ENCODE results near the gene BCL6. TPM values are rescaled to one million over a fixed set of nuclear protein-coding genes. Genes with fewer than 3 reads are reported as not detected.

Gene BCL6
- polyA plus RNA-seq, 3 donors, result 33.2 to 349 (median 34.9) TPM

GRCh38 chr3:187759601-187760000 is 14.3 kb upstream of the BCL6 start:
- no CpG with 5 or more reads among the region's 2 CpGs for WGBS (ENCODE audit: insufficient coverage)

GRCh38 chr3:187758318-187758955 is 13.2 kb upstream of the BCL6 start:
- Histone ChIP-seq H3K4me3 (replicated peaks in 1 of 3; ENCODE audit: low read depth in 2 of 3, low read length in 3 of 3) (no peak overlapping the region), H4K20me1 (ENCODE audit: insufficient read depth, low read length) (no peaks in the 10 kb centered on the region), H3K4me2 (replicated peaks; ENCODE audit: extremely low read depth, low read length, poor library complexity, severe bottlenecking) (no peak overlapping the region), H3K9ac (ENCODE audit: insufficient read depth, low read length, poor library complexity, severe bottlenecking) (no peak overlapping the region), H3K27me3 (ENCODE audit: control insufficient read depth in 2 of 2, insufficient read depth in 2 of 2, low read length in 2 of 2) (no peaks in the 10 kb centered on the region), H3K79me2 (ENCODE audit: insufficient read depth, low read length) (no peaks in the 10 kb centered on the region), H3K36me3 (replicated peaks in 1 of 2; ENCODE audit: control insufficient read depth in 1 of 2, insufficient read depth in 2 of 2, low read length in 2 of 2) (no peaks in the 10 kb centered on the region), H2AFZ (ENCODE audit: insufficient read depth, low read depth, low read length, poor library complexity, severe bottlenecking) (no peak overlapping the region), H3K4me1 (ENCODE audit: control insufficient read depth in 1 of 2, insufficient read depth in 2 of 2, low read length in 2 of 2) (peaks cover 8 to 13% of the 10 kb centered on the region in 2 donors), H3K27ac (ENCODE audit: low read depth in 1 of 2, low read length in 2 of 2) (no peak overlapping the region), H3K9me3 (replicated peaks in 1 of 2; ENCODE audit: control insufficient read depth in 1 of 2, insufficient read depth in 1 of 2, low read length in 2 of 2) (no peaks in the 10 kb centered on the region)
- no CpG with 5 or more reads among the region's 1 CpG for WGBS (ENCODE audit: insufficient coverage)
- DNase-seq, result no peak
- Mint-ChIP-seq H3K9me3 (no peaks in the 10 kb centered on the region), H3K36me3 (peaks cover 2 to 20% of the 10 kb centered on the region in 2 donors), H3K27me3 (ENCODE audit: low read depth in 3 of 3) (no peaks in the 10 kb centered on the region), H3K27ac (no peak overlapping the region), H3K4me3 (no peak overlapping the region), H3K4me1 (peaks cover 21% of the 10 kb centered on the region)
- intact Hi-C loops (cut with micrococcal nuclease), result no loop called here
- TF ChIP-seq CTCF (IDR thresholded peaks at IDR 0.05), result no peak

More at GRCh38 chr3:187759601-187760000, 14.3 kb upstream of the BCL6 start:
- no peak overlapping the region for H3K27ac Mint-ChIP-seq
- Histone ChIP-seq H3K9ac (ENCODE audit: insufficient read depth, low read length, poor library complexity, severe bottlenecking) (no peak overlapping the region), H4K20me1 (ENCODE audit: insufficient read depth, low read length) (no peaks in the 10 kb centered on the region), H3K4me2 (replicated peaks; ENCODE audit: extremely low read depth, low read length, poor library complexity, severe bottlenecking) (no peak overlapping the region), H3K27ac (ENCODE audit: low read depth in 1 of 2, low read length in 2 of 2) (no peak overlapping the region), H3K4me3 (replicated peaks in 1 of 3; ENCODE audit: low read depth in 2 of 3, low read length in 3 of 3) (no peak overlapping the region), H2AFZ (ENCODE audit: insufficient read depth, low read depth, low read length, poor library complexity, severe bottlenecking) (no peak overlapping the region), H3K27me3 (ENCODE audit: control insufficient read depth in 2 of 2, insufficient read depth in 2 of 2, low read length in 2 of 2) (no peaks in the 10 kb centered on the region), H3K4me1 (ENCODE audit: control insufficient read depth in 1 of 2, insufficient read depth in 2 of 2, low read length in 2 of 2) (peaks cover 8 to 13% of the 10 kb centered on the region in 2 donors), H3K36me3 (replicated peaks in 1 of 2; ENCODE audit: control insufficient read depth in 1 of 2, insufficient read depth in 2 of 2, low read length in 2 of 2) (no peaks in the 10 kb centered on the region), H3K9me3 (replicated peaks in 1 of 2; ENCODE audit: control insufficient read depth in 1 of 2, insufficient read depth in 1 of 2, low read length in 2 of 2) (no peaks in the 10 kb centered on the region), H3K79me2 (ENCODE audit: insufficient read depth, low read length) (no peaks in the 10 kb centered on the region)
- H3K27me3 Mint-ChIP-seq (ENCODE audit: low read depth in 3 of 3), result no peaks in the 10 kb centered on the region
- no peak for DNase-seq
- H3K9me3 Mint-ChIP-seq, result no peaks in the 10 kb centered on the region
- no peak for TF ChIP-seq CTCF (IDR thresholded peaks at IDR 0.05)
- H3K4me1 Mint-ChIP-seq, result peaks cover 21% of the 10 kb centered on the region
- intact Hi-C loops (cut with micrococcal nuclease), result no loop called here
- H3K36me3 Mint-ChIP-seq, result peaks cover 4 to 27% of the 10 kb centered on the region in 2 donors
- H3K4me3 Mint-ChIP-seq, result no peak overlapping the region

All from CD14-positive monocyte (primary cell).